ENCODE measurements around the gene ACOX3.
"Not testable (repeated sequence)": the region's sequence is repeated elsewhere in the genome, so short reads cannot be mapped to it uniquely, and the experiment has no call there.

ACOX3 gene

GRCh38 chr4:8433136-8433535, 7.4 kb downstream of the ACOX3 start:
- DNase-seq (ENCODE audit: low read depth) = no peak

DNA sequence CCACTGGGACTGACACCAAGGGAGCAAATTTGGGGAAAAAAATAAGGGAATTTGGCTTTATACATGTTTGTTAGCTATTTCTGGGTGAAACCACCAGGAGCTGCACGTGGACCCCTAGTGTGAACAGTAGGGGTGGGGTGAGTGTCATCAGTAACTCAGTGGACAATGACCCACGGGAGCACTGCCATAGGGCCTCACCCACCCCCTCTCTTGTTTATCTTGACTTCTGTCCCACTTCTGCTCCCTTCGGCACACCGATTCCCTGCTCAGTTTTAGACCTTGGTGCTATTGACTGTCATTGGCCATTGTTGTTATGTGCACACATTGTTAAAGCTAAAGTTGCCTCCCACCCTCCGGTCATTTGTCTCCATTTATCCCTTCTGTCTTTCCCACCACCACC, 9.0 kb downstream of the ACOX3 start:
- no peak for DNase-seq (ENCODE audit: low read depth)

GRCh38 chr4:8428288-8429097, 12.0 kb downstream of the ACOX3 start:
- peak; percentile 91 for DNase-seq (ENCODE audit: low read depth)

- DNase-seq (ENCODE audit: low read depth) = no peak
Observed at GRCh38 chr4:8427761-8428287, 12.7 kb downstream of the ACOX3 start.

- DNase-seq (ENCODE audit: low read depth) = no peak
Observed at GRCh38 chr4:8427262-8427661, 13.3 kb downstream of the ACOX3 start.

DNA sequence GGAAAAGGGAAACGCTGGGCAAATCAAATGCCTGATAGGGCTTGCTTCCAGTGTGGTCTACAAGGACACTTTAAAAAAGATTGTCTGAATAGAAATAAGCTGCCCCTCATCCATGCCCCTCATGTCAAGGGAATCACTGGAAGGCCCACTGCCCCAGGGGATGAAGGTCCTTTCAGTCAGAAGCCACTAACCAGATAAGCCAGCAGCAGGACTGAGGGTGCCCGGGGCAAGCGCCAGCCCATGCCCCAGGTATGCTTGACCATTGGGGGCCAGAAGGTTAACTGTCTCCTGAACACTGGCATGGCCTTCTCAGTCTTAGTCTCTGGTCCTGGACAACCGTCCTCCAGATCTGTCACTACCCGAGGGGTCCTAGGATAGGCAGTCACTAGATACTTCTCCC, 17.7 kb downstream of the ACOX3 start:
- DNase-seq (ENCODE audit: low read depth) = no peak

- DNase-seq (ENCODE audit: low read depth) = no peak
Observed at GRCh38 chr4:8422327-8422726, 18.2 kb downstream of the ACOX3 start.

DNA sequence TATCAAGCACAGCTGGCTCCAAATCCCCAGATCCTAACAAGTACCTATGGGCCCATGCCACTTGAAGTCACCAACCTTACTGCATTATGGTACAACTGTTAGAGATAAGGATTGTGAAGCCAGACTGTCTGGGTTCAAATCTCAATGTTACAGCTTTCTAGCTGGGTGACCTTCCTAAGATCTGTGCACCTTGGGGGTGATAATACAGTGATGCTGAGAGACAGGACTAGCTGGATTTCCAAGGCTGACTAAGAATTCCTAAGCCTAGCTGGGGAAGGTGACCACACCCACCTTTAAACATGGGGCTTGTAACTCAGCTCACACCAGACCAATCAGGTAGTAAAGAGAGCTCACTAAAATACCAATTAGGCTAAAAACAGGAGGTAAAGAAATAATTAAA, 20.4 kb downstream of the ACOX3 start:
- not testable (repeated sequence) for DNase-seq (ENCODE audit: low read depth)

DNA sequence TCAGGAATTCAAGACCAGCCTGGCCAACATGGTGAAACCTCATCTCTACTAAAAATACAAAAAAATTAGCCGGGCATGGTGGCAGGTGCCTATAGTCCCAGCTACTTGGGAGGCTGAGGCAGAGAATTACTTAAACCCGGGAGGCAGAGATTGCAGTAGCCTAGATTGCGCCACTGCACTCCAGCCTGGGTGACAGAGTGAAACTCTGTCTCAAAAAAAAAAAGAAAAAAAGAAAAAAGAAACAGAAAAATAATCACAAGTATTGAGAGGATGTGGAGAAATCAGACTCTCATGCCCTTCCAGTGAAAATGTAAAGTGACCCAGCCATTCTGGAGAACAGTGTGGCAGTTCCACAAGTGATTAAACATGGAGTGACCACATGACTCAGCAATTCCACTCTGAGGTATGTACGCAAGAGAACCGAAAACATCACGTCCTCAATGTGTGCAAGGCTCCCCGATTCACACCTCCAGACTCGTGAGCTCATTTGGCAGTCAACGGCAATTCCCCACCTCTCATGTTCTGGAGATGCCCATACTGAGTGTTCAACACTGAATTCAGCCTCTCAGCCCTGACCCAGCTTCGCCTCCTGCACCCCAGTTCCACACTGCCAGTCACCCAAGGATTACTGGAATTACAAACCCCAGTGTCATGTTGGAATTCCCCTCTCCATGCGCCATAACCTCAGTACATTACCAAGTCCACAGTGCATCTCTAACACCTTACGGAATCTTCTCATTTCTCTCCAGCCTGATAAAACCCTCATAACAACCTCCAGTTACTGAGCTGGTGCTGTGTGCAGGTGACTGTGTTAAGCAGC, 21.1 kb downstream of the ACOX3 start:
- no peak for DNase-seq (ENCODE audit: low read depth)

DNA sequence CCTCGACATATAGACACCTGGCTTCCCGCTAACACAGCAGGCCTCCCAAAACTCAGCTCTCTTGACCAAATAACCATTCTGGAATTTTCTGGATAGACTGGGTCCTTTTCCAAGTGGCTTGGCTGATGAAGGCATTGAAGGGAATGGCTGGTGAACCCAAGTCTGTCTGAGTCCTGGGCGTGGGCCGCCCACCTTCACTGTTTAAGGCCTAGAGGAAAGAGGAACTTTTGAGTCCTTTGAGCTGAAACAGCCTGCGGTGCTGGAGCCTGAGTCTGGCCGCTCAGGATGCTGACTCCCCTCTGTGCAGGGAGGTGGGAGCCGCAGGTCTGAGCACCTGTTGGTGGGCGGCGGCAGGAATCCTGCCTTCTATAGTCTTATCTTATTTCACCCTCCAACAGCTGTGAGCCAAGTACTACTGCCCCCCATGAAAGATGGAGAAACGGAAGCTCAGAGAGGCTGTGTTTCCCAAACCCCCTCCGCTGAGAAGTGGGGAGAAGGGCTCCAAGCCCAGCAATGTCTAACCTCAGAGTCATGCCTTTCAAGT, 23.4 kb downstream of the ACOX3 start:
- no peak for DNase-seq (ENCODE audit: low read depth)

DNA sequence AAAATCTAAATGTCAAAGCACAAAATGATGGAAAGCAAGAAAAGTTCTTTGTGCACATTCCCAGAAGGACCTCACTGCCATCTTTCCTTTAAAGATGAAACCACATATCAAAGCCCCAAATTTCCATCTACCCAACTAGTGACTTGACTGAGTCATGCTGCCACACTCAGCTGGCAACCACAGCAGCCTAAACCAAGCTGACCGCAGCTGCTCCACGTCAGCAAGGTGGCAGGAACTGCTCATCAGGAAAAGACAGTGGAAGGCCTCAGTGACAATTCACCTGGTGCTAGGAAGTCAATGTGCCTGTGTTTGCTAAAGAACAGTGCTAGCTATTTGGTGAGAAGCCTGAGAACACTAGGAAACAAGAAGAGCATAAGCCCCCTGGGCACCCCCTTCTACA, 26.1 kb downstream of the ACOX3 start:
- no peak for DNase-seq (ENCODE audit: low read depth)

DNA sequence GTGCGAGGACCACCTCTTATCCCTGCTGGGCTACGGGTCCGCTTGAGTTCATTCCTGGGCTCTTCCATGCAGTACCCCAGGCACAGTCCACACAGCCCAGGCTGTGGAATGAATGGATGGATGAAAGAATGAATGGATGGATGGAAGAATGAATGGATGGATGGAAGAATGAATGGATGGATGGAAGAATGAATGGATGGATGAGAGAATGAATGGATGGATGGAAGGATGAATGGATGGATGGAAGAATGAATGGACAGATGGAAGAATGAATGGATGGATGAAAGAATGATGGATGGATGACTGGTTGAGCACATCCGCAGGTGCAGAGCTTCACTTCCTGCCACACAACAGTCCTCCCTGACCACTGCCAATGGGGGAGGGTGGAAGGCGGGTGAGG, 28.2 kb downstream of the ACOX3 start:
- no peak for DNase-seq (ENCODE audit: low read depth)

DNA sequence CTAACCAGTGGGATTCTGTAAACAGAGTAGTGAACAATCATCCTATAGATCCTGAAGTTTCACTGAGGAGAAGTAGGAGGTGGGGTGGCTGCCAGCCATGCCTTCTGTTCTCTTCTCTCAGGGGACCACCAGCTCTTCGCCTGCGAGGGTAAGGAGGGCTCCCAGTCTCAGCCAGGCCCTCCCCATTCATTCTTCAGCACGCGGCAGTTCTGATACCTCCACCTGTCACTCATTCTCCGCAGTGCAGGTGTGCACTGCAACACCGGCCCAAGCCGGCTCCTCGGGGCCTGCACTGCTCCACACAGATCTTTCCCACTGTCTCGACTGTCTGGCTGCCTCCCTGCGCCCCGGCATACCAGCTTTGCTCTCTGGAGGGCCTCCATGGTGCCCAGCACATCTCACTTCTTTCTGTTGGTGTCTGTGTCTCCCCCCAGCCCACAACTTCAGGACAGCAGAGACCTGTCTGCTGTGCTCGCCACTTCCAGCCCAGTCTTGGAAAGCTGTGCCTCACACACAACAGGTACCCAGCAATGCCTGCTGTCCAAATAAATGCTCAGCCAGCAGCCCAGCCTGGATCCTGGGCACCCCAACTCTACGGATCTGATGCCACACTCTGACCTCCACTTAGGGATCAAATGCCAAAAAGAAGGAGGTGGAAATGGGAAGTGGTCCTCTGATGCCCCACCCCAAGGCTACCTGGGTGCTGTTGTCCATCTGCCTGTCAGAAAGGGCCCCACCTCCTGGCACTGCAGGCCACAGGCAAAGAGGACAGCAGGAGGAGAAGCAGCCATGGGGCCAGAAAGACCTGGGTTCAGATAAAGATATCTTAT, 29.0 kb downstream of the ACOX3 start:
- DNase-seq (ENCODE audit: low read depth) = no peak

- no peak for DNase-seq (ENCODE audit: low read depth)
Observed at GRCh38 chr4:8410641-8411271, 29.8 kb downstream of the ACOX3 start.

DNA sequence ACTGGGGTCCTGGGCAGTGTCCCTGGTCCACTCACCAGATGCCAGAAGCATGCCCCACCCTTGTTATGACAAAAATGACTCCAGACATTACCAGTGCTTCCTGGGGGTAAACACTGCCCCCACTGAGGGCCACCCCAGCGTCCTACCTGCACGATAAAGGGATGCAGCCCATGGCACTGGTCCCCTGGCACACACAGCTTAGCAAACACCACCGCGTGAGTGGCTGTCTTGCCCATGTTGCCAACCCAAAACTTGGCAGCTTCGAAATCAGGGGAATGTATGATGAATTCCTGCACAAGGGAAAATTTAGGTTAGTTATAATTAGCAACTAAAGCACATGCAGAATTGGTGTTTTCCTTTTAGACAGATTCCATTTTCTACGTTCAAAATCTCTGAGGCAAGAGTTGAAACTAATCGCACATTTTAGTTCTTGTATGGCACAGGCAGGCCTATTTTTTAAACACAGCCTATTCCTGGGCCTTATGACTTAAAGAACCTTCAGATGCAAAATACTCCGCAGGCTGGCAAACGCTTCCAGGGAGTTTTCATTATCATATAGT, 30.4 kb downstream of the ACOX3 start:
- DNase-seq (ENCODE audit: low read depth) = no peak

GRCh38 chr4:8409264-8410065, 31.1 kb downstream of the ACOX3 start:
- peak; percentile 20 for DNase-seq (ENCODE audit: low read depth)

GRCh38 chr4:8407756-8408155, 32.8 kb downstream of the ACOX3 start:
- DNase-seq (ENCODE audit: low read depth) = no peak

DNA sequence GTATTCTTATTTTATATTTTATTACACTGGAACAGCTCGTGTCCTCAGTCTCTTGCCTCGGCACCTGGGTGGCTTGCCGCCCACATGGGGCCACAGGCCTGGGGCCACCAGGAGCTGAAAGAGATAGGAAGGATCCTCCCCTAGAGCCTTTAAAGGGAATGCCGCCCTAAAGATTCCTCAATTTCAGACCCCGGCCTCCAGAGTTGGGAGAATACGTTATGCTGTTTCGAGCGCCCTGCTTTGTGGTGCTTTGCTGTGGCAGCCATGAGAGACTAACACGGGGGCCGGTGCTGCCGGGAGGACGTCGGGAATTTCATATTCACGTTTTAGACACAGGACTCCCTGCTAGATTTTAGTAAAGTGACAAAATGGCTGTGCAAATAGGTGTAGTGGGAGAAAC, 33.2 kb downstream of the ACOX3 start:
- no peak for DNase-seq (ENCODE audit: low read depth)

GRCh38 chr4:8406887-8407286, 33.6 kb downstream of the ACOX3 start:
- not testable (repeated sequence) for DNase-seq (ENCODE audit: low read depth)

- no peak for DNase-seq (ENCODE audit: low read depth)
Observed at GRCh38 chr4:8405516-8405875, 35.0 kb downstream of the ACOX3 start.
